ENCODE data around the gene MAL.

DNA sequence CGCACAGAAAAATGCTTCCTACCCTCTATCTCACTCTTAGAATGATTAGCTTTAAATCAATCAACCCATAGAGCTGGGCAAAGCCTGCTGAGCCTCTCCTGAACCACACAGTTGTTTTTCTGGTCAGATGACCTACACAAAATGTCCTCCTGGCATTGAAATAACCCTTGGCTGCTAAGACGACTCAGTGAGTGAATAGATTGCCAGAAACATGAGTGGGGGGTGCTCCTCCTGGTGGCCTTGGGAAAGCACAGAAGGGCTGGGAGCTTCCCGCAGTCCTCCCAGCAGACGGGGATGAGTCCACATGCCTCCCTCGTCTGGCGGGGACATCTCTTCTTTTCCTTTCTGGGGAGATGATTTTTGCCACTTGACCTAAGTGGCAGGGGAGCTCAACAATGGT, 14.9 kb downstream of the MAL start:
- TF ChIP-seq, protein P1, sequence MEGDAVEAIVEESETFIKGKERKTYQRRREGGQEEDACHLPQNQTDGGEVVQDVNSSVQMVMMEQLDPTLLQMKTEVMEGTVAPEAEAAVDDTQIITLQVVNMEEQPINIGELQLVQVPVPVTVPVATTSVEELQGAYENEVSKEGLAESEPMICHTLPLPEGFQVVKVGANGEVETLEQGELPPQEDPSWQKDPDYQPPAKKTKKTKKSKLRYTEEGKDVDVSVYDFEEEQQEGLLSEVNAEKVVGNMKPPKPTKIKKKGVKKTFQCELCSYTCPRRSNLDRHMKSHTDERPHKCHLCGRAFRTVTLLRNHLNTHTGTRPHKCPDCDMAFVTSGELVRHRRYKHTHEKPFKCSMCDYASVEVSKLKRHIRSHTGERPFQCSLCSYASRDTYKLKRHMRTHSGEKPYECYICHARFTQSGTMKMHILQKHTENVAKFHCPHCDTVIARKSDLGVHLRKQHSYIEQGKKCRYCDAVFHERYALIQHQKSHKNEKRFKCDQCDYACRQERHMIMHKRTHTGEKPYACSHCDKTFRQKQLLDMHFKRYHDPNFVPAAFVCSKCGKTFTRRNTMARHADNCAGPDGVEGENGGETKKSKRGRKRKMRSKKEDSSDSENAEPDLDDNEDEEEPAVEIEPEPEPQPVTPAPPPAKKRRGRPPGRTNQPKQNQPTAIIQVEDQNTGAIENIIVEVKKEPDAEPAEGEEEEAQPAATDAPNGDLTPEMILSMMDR (IDR thresholded peaks at IDR 0.05), result no peak
- TF ChIP-seq POLR2A (IDR thresholded peaks at IDR 0.05), result no peak

Measured in esophagus squamous epithelium (tissue), 4 donors.